GM12878 (cell line): Measurements from ENCODE around the gene RNF7. TPM values are rescaled to one million over a fixed set of nuclear protein-coding genes. Genes with fewer than 3 reads are reported as not detected.

ENCODE experiments used
- ATAC-seq: fragments of 200-7000 bp; cut with Tn5 transposase; 3 replicates; pipeline ENCODE4 v1.9.1; 2020; ENCODE audit warnings: mild to moderate bottlenecking, moderate library complexity
- BruUV-seq: library from RNA; stranded (reverse); fragments of 400-500 nt; replicated peaks from 2 replicates; lab custom pipeline; 2021; lab: Mats Ljungman, UMichigan
- CTCF ChIA-PET: fragments of 300-600 bp; sonication (Branson Sonifier 250); formaldehyde crosslinking; extraction: SDS; loops from one replicate; lab custom pipeline; 2021; ENCODE audit warnings: inconsistent platforms; lab: Yijun Ruan, JAX
- POLR2A ChIA-PET: fragments of 350-600 bp; formaldehyde crosslinking; extraction: SDS; loops from one replicate; lab custom pipeline; 2021; ENCODE audit warnings: inconsistent platforms; lab: Charles Lee
- RAD21 ChIA-PET: fragments of 300-600 bp; sonication (Branson Sonifier 250); formaldehyde crosslinking; loops from one replicate; lab custom pipeline; 2023; ENCODE audit warnings: antibody characterized with exemption; ENCODE audit not compliant: unreplicated experiment; lab: Charles Lee
- SMC1A ChIA-PET: fragments of 300-600 bp; sonication (Branson Sonifier 250); formaldehyde crosslinking; loops from one replicate; lab custom pipeline; 2023; ENCODE audit not compliant: unreplicated experiment, uncharacterized antibody; lab: Charles Lee
- DNase-seq: peaks from one replicate; pipeline ENCODE4 v3.0.0-alpha.2; 2011; ENCODE audit warnings: low read depth, low spot score
- FAIRE-seq: peaks from 3 replicates; lab custom pipeline; 2011; peaks lifted over from hg19 to GRCh38; lab: Jason Lieb, UNC
- H2AFZ ChIP-seq: 2 replicates; pipeline ENCODE4 v1.6.0; 2011; ENCODE audit warnings: low read depth, low read length, control low read depth; ENCODE audit not compliant: control insufficient read depth
- H3K27ac ChIP-seq: 2 replicates; pipeline ENCODE4 v1.5.1; 2011; ENCODE audit warnings: control low read depth; ENCODE audit not compliant: control insufficient read depth, insufficient read depth
- H3K27me3 ChIP-seq, 2 experiments: replicated peaks in 1 of 2; 2 replicates each; pipeline versions ENCODE4 v1.6.0 to v1.6.1; 2011; ENCODE audit warnings: low read length in 1 of 2; ENCODE audit not compliant: control insufficient read depth in 2 of 2, insufficient read depth in 2 of 2
- H3K36me3 ChIP-seq, 2 experiments: 2 replicates each; pipeline ENCODE4 v1.5.1; 2011; ENCODE audit warnings: low read length in 1 of 2; ENCODE audit not compliant: control insufficient read depth in 2 of 2, insufficient read depth in 2 of 2
- H3K4me1 ChIP-seq: 2 replicates; pipeline ENCODE4 v1.6.1; 2011; ENCODE audit warnings: mild to moderate bottlenecking, low read length, moderate library complexity, mixed read lengths; ENCODE audit not compliant: control insufficient read depth, insufficient read depth
- H3K4me2 ChIP-seq: 2 replicates; pipeline ENCODE4 v1.6.0; 2011; ENCODE audit warnings: control low read depth; ENCODE audit not compliant: control insufficient read depth, insufficient read depth
- H3K4me3 ChIP-seq: fragments of 200-600 bp; sonication (generic); 2 replicates; pipeline ENCODE4 v1.5.1; 2016
- H3K79me2 ChIP-seq: 2 replicates; pipeline ENCODE4 v1.6.0; 2011; ENCODE audit warnings: low read length; ENCODE audit not compliant: control insufficient read depth, insufficient read depth
- H3K9ac ChIP-seq: 2 replicates; pipeline ENCODE4 v1.8.0; 2011; ENCODE audit warnings: low read length, control low read depth, mixed read lengths; ENCODE audit not compliant: control insufficient read depth, insufficient read depth
- H3K9me3 ChIP-seq: replicated peaks from 3 replicates; pipeline ENCODE4 v1.5.1; 2011; ENCODE audit warnings: mild to moderate bottlenecking, low read length; ENCODE audit not compliant: control insufficient read depth, insufficient read depth
- H4K20me1 ChIP-seq: 2 replicates; pipeline ENCODE4 v1.6.0; 2011; ENCODE audit not compliant: control insufficient read depth, insufficient read depth
- CHD2 ChIP-seq: IDR thresholded peaks from 2 replicates; pipeline ENCODE4 v1.6.1; 2011; ENCODE audit warnings: low read depth, low read length, improper control_type of control experiment, borderline replicate concordance
- E2F8 ChIP-seq: fragments of 450-650 bp; IDR thresholded peaks from 2 replicates; pipeline ENCODE4 v1.6.1; 2018; ENCODE audit warnings: mild to moderate bottlenecking, low read depth, moderate library complexity; ENCODE audit not compliant: partially characterized antibody
- E4F1 ChIP-seq: fragments of 450-650 bp; IDR thresholded peaks from 2 replicates; pipeline ENCODE4 v1.6.1; 2018; ENCODE audit warnings: borderline replicate concordance, mild to moderate bottlenecking; ENCODE audit not compliant: partially characterized antibody
- EZH2 ChIP-seq: IDR thresholded peaks from 2 replicates; pipeline ENCODE4 v1.6.1; 2012; ENCODE audit warnings: low read depth, mild to moderate bottlenecking, control low read depth, inconsistent platforms, low read length, borderline replicate concordance; ENCODE audit not compliant: control insufficient read depth
- FOXM1 ChIP-seq: IDR thresholded peaks from 2 replicates; pipeline ENCODE4 v1.6.1; 2012; ENCODE audit warnings: low read depth, mild to moderate bottlenecking, inconsistent platforms, low read length, moderate library complexity
- HSF1 ChIP-seq: fragments of 150-350 bp; IDR thresholded peaks from 2 replicates; pipeline ENCODE4 v1.6.1; 2014; ENCODE audit warnings: mild to moderate bottlenecking, low read depth, low read length
- NBN ChIP-seq: fragments of 450-650 bp; IDR thresholded peaks from 2 replicates; pipeline ENCODE4 v1.6.1; 2016
- RUNX3 ChIP-seq: IDR thresholded peaks from 2 replicates; pipeline ENCODE4 v1.6.1; 2012; ENCODE audit warnings: low read length, inconsistent platforms
- SRF ChIP-seq, 2 experiments: IDR thresholded peaks; 2 replicates each; pipeline ENCODE4 v1.6.1; 2011; ENCODE audit warnings: low read depth in 2 of 2, low read length in 2 of 2, mild to moderate bottlenecking in 1 of 2, moderate library complexity in 1 of 2
- WGBS: methylation state at CpG from one replicate; pipeline ENCODE4 v1.1.6; 2016; ENCODE audit warnings: low lambda C conversion rate; ENCODE audit not compliant: insufficient replicate concordance, insufficient coverage; ENCODE audit errors: missing lambda C conversion rate; 5-methylcytosine and 5-hydroxymethylcytosine counted together
- in situ Hi-C: fragments of 300-500 bp; cut with MboI; formaldehyde crosslinking; loops from 9 replicates; pipeline ENCODE4 v1.14.3; 2018; ENCODE audit warnings: mixed read lengths
- intact Hi-C: fragments of 100-400 bp; cut with micrococcal nuclease; formaldehyde crosslinking; loops from one replicate; pipeline ENCODE4 v1.14.2; 2022; ENCODE audit not compliant: unreplicated experiment
- polyA plus RNA-seq, 11 experiments: library from polyadenylated mRNA; depleted of rRNA in 4 of 11; unstranded in 6 of 11; stranded (reverse) in 5 of 11; fragments of >200 nt; fragmentation: Nextera tagmentation in 4 of 11; fragmentation: Illumina TruSeq in 1 of 11; extraction: Ambion mirVana in 4 of 11; extraction: Trizol in 1 of 11; gene quantifications; 1 replicate in 1 of 11; 2 replicates in 10 of 11; pipeline versions ENCODE4 v1.2.1 to v1.2.3, GENCODE V29; 2011 to 2016; ENCODE audit warnings: inconsistent platforms in 2 of 11, missing spikeins in 2 of 11, low read depth in 1 of 11
- total RNA-seq, 4 experiments: library from RNA; depleted of rRNA in 3 of 4; stranded (reverse); fragments of >200 nt in 3 of 4; fragmentation: Illumina TruSeq in 1 of 4; extraction: Trizol in 1 of 4; gene quantifications; 2 replicates each; pipeline versions ENCODE4 v1.2.1 to v1.2.3, GENCODE V29; 2013 to 2021

Gene RNF7
- total and polyA plus RNA-seq, 10 of the 15 experiments (the other 5 are each of a cell fraction or from before 2014, with no cell fraction given): 36.0 to 146 (median 76.4) TPM

- TF ChIP-seq E2F8 (no peak), SRF (IDR thresholded peaks at IDR 0.05; ENCODE audit: low read depth in 2 of 2, low read length in 2 of 2) (no peak), HSF1 (no peak), EZH2 (no peak), RUNX3 (no peak)
These were observed 35.6 kb downstream of the RNF7 start (continued) for GRCh38 chr3:141773676-141774075.

- H3K4me1 ChIP-seq: no peaks in the 10 kb centered on the region
- no peak overlapping the region for H2AFZ ChIP-seq
- FAIRE-seq (no peak), DNase-seq (no peak), ATAC-seq (no peak)
- no peak overlapping the region for H3K4me3 ChIP-seq
- H3K36me3 ChIP-seq: no peaks in the 10 kb centered on the region
- in situ Hi-C loops (no loop called here), intact Hi-C loops (no loop called here)
- no peaks in the 10 kb centered on the region for H3K27me3 ChIP-seq
- no peak overlapping the region for H3K4me2 ChIP-seq
- no TSS peak for BruUV-seq
- SMC1A ChIA-PET: no interaction called here
- no peaks in the 10 kb centered on the region for H3K9me3 ChIP-seq
- CTCF ChIA-PET: no interaction called here
- no peak overlapping the region for H3K9ac ChIP-seq
- H4K20me1 ChIP-seq: no peaks in the 10 kb centered on the region
- POLR2A ChIA-PET: no interaction called here
- RAD21 ChIA-PET: no interaction called here
- 66% methylated on average over 14 of the region's 14 CpGs for WGBS
- no peak overlapping the region for H3K27ac ChIP-seq
- H3K79me2 ChIP-seq: no peaks in the 10 kb centered on the region
- TF ChIP-seq NBN (no peak), E4F1 (no peak), E2F8 (no peak), CHD2 (no peak), FOXM1 (no peak), SRF (IDR thresholded peaks at IDR 0.05; ENCODE audit: low read depth in 2 of 2, low read length in 2 of 2) (no peak)
These were observed 38.3 kb downstream of the RNF7 start for GRCh38 chr3:141776376-141776775.
